ENCODE measurements around the gene NCR3LG1.

- TF ChIP-seq GATA2 (IDR thresholded peaks at IDR 0.05; ENCODE audit: low read depth, low read length) (no peak), GATA3 (IDR thresholded peaks at IDR 0.05; ENCODE audit: low read depth, low read length) (no peak)
Observed at GRCh38 chr11:17382046-17382728, 30.6 kb downstream of the NCR3LG1 start.

Measured in SH-SY5Y (cell line).